Panc1 (cell line): ENCODE measurements around the gene LRMDA. TPM values are rescaled to one million over a fixed set of nuclear protein-coding genes. Genes with fewer than 3 reads are reported as not detected.

Experiments used
- ATAC-seq: fragments of 200-7000 bp; cut with Tn5 transposase; 2 replicates; pipeline ENCODE4 v1.9.1; 2020; ENCODE audit warnings: mild to moderate bottlenecking, moderate library complexity
- BruUV-seq: library from RNA; stranded (reverse); fragments of 400-500 nt; replicated peaks from 2 replicates; lab custom pipeline; 2021; lab: Mats Ljungman, UMichigan
- CTCF ChIA-PET: fragments of 300-600 bp; sonication (Branson Sonifier 250); formaldehyde crosslinking; loops from one replicate; lab custom pipeline; 2022; ENCODE audit warnings: antibody characterized with exemption; lab: Charles Lee
- POLR2A ChIA-PET: fragments of 300-600 bp; sonication (Branson Sonifier 250); formaldehyde crosslinking; loops from one replicate; lab custom pipeline; 2022; ENCODE audit warnings: antibody characterized with exemption; lab: Charles Lee
- DNase-seq: peaks from one replicate; pipeline ENCODE4 v3.0.0-alpha.2; 2010; ENCODE audit warnings: low read depth, low spot score
- H3K27ac ChIP-seq: 2 replicates; pipeline ENCODE4 v1.5.1; 2011; ENCODE audit warnings: mild to moderate bottlenecking, low read length, inconsistent platforms
- H3K27me3 ChIP-seq: fragments of 200-500 bp; sonication (Bioruptor generic); 2 replicates; pipeline ENCODE4 v1.6.0; 2014; ENCODE audit warnings: low read length, inconsistent platforms; ENCODE audit not compliant: control insufficient read depth, insufficient read depth
- H3K36me3 ChIP-seq: fragments of 200-500 bp; sonication (Bioruptor generic); 2 replicates; pipeline ENCODE4 v1.5.1; 2014; ENCODE audit warnings: inconsistent platforms, mild to moderate bottlenecking, low read length, moderate library complexity; ENCODE audit not compliant: control insufficient read depth, insufficient read depth
- H3K4me1 ChIP-seq: 2 replicates; pipeline ENCODE4 v1.5.1; 2011; ENCODE audit warnings: inconsistent platforms, mild to moderate bottlenecking, low read length, moderate library complexity; ENCODE audit not compliant: control insufficient read depth, insufficient read depth
- H3K4me3 ChIP-seq, 2 experiments: 2 replicates each; pipeline ENCODE4 v1.5.1; 2011 to 2012; ENCODE audit warnings: low read depth in 2 of 2, low read length in 2 of 2, mild to moderate bottlenecking in 2 of 2, inconsistent platforms in 1 of 2, moderate library complexity in 1 of 2
- H3K9me3 ChIP-seq: fragments of 200-500 bp; sonication (Bioruptor generic); 2 replicates; pipeline ENCODE4 v1.5.1; 2014; ENCODE audit warnings: low read depth, mild to moderate bottlenecking, inconsistent platforms, low read length, moderate library complexity; ENCODE audit not compliant: control insufficient read depth, insufficient read depth
- POLR2AphosphoS5 ChIP-seq: IDR thresholded peaks from 2 replicates; pipeline ENCODE4 v1.6.1; 2012; ENCODE audit warnings: mild to moderate bottlenecking, low read depth, low read length, moderate library complexity
- SIN3A ChIP-seq: IDR thresholded peaks from 2 replicates; pipeline ENCODE4 v1.6.1; 2012; ENCODE audit warnings: low read depth, mild to moderate bottlenecking, low read length, moderate library complexity, borderline replicate concordance; ENCODE audit not compliant: insufficient read depth
- TCF7L2 ChIP-seq: IDR thresholded peaks from 2 replicates; pipeline ENCODE4 v1.6.1; 2011; ENCODE audit warnings: mild to moderate bottlenecking, low read depth, low read length, inconsistent platforms
- in situ Hi-C: cut with HindIII; loops from 2 replicates; pipeline ENCODE4 v1.10.0; 2016; ENCODE audit warnings: low sequenced_read_pairs, low pct_unique_long_range_greater_than_20kb
- intact Hi-C: fragments of 100-400 bp; cut with micrococcal nuclease; formaldehyde crosslinking; loops from one replicate; pipeline ENCODE4 v1.10.0; 2022; ENCODE audit not compliant: unreplicated experiment
- total RNA-seq: library from RNA; stranded (reverse); gene quantifications from one replicate; pipeline ENCODE4 v1.2.1, GENCODE V29; 2021; ENCODE audit not compliant: unreplicated experiment
- TF ChIP-seq, protein P1 (sequence below): fragments of 450-650 bp; IDR thresholded peaks from 2 replicates; pipeline ENCODE4 v1.5.1; 2017; ENCODE audit warnings: mild to moderate bottlenecking
- TF ChIP-seq, protein P2 (sequence below), 2 experiments: IDR thresholded peaks; 2 replicates each; pipeline ENCODE4 v1.6.1; 2011 to 2012; ENCODE audit warnings: low read depth in 2 of 2, control low read depth in 1 of 2, low read length in 1 of 2, mild to moderate bottlenecking in 1 of 2, moderate library complexity in 1 of 2; ENCODE audit not compliant: insufficient read depth in 1 of 2

Gene LRMDA
- total RNA-seq, 1 experiment from 2014 or later, result 1.2 TPM

DNA sequence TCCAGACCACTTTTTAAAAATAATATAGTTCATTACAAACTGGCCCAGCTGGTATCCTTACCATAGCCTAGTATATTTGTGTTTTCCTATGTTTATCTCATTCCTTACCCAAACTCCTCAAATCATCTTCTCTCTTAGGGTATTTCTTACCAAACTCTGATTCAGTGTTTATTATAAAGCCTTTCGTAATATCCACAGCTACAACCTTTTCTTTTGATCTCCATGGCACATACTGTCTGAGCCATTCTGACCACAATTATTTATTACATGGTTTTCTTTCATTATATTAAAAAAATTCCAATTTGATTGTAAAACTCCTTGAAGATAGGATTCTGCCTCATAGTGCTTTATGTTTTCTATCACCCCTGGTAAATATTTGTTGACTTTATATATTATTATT lies 94.2 kb downstream of the LRMDA start:
- Histone ChIP-seq H3K9me3 (no peaks in the 10 kb centered on the region), H3K27me3 (no peaks in the 10 kb centered on the region; the same call in 1 of the 2 replicates), H3K36me3 (no peaks in the 10 kb centered on the region), H3K4me1 (no peaks in the 10 kb centered on the region), H3K27ac (no peak overlapping the region), H3K4me3 (no peak overlapping the region)
- ChIA-PET POLR2A (no interaction called here), CTCF (no interaction called here)
- no peak for DNase-seq
- no TSS peak for BruUV-seq
- ATAC-seq, result no peak
- TF ChIP-seq POLR2AphosphoS5, result no peak
- TF ChIP-seq, protein P1, sequence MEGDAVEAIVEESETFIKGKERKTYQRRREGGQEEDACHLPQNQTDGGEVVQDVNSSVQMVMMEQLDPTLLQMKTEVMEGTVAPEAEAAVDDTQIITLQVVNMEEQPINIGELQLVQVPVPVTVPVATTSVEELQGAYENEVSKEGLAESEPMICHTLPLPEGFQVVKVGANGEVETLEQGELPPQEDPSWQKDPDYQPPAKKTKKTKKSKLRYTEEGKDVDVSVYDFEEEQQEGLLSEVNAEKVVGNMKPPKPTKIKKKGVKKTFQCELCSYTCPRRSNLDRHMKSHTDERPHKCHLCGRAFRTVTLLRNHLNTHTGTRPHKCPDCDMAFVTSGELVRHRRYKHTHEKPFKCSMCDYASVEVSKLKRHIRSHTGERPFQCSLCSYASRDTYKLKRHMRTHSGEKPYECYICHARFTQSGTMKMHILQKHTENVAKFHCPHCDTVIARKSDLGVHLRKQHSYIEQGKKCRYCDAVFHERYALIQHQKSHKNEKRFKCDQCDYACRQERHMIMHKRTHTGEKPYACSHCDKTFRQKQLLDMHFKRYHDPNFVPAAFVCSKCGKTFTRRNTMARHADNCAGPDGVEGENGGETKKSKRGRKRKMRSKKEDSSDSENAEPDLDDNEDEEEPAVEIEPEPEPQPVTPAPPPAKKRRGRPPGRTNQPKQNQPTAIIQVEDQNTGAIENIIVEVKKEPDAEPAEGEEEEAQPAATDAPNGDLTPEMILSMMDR, result no peak
- TF ChIP-seq, protein P2, sequence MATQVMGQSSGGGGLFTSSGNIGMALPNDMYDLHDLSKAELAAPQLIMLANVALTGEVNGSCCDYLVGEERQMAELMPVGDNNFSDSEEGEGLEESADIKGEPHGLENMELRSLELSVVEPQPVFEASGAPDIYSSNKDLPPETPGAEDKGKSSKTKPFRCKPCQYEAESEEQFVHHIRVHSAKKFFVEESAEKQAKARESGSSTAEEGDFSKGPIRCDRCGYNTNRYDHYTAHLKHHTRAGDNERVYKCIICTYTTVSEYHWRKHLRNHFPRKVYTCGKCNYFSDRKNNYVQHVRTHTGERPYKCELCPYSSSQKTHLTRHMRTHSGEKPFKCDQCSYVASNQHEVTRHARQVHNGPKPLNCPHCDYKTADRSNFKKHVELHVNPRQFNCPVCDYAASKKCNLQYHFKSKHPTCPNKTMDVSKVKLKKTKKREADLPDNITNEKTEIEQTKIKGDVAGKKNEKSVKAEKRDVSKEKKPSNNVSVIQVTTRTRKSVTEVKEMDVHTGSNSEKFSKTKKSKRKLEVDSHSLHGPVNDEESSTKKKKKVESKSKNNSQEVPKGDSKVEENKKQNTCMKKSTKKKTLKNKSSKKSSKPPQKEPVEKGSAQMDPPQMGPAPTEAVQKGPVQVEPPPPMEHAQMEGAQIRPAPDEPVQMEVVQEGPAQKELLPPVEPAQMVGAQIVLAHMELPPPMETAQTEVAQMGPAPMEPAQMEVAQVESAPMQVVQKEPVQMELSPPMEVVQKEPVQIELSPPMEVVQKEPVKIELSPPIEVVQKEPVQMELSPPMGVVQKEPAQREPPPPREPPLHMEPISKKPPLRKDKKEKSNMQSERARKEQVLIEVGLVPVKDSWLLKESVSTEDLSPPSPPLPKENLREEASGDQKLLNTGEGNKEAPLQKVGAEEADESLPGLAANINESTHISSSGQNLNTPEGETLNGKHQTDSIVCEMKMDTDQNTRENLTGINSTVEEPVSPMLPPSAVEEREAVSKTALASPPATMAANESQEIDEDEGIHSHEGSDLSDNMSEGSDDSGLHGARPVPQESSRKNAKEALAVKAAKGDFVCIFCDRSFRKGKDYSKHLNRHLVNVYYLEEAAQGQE (IDR thresholded peaks at IDR 0.05; ENCODE audit: insufficient read depth in 1 of 2, low read depth in 2 of 2, low read length in 1 of 2), result no peak
- TF ChIP-seq SIN3A, result no peak
- in situ Hi-C loops (no loop called here), intact Hi-C loops (no loop called here)

DNA sequence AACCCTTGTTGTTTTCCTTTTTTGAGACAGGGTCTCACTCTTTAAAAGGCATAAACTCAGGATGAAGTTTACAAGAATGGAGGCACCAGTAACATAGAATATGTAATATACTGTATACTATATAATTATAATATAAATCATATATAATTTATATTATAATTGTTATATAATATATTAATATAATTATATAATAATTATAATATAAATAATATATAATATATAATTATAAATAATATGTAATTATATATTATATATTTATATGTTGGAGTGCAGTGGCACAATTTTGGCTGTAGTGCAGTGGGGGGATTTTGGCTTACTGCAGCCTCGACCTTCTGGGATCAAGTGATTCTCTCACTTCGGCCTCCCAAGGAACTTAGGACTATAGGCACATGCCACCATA lies 96.1 kb downstream of the LRMDA start:
- no TSS peak for BruUV-seq
- H3K4me3 ChIP-seq, result no peak overlapping the region
- no peak overlapping the region for H3K27ac ChIP-seq
- intact Hi-C loops (no loop called here), in situ Hi-C loops (no loop called here)
- no peak for ATAC-seq
- ChIA-PET CTCF (no interaction called here), POLR2A (no interaction called here)
- TF ChIP-seq TCF7L2, result no peak
- TF ChIP-seq, protein P1, result no peak
- TF ChIP-seq, protein P2 (IDR thresholded peaks at IDR 0.05; ENCODE audit: insufficient read depth in 1 of 2, low read depth in 2 of 2, low read length in 1 of 2), result no peak
- no peak for TF ChIP-seq SIN3A
- TF ChIP-seq POLR2AphosphoS5, result no peak
- H3K4me1 ChIP-seq, result no peaks in the 10 kb centered on the region
- no peaks in the 10 kb centered on the region for H3K9me3 ChIP-seq
- DNase-seq, result no peak
- no peaks in the 10 kb centered on the region for H3K36me3 ChIP-seq
- no peaks in the 10 kb centered on the region; the same call in 1 of the 2 replicates for H3K27me3 ChIP-seq
